OCI-M1 (cell line): ENCODE data around the gene SERF2.

Experiments used
- DNase-seq: peaks from one replicate; lab custom pipeline; 2025; lab: John Stamatoyannopoulos, UW

Gene SERF2

GRCh38 chr15:43791993-43792760 lies at the start of gene SERF2:
Gene SERF2 (plus strand): TSS chr15:43792320. CDS start chr15:43792377, 57 bp downstream.
- peak; percentile 99 for DNase-seq

GRCh38 chr15:43746245-43746902 lies 45.7 kb upstream of the SERF2 start, which contains the start of gene PDIA3:
Gene PDIA3 (plus strand): TSS chr15:43746438. CDS start chr15:43746540, 102 bp downstream.
- DNase-seq, result peak; percentile 96

GRCh38 chr15:43746903-43747309 lies 45.2 kb upstream of the SERF2 start:
- DNase-seq, result peak; percentile 86

- no peak for DNase-seq
Measured at GRCh38 chr15:43748376-43748775, 43.7 kb upstream of the SERF2 start.

GRCh38 chr15:43749690-43750345 lies 42.3 kb upstream of the SERF2 start:
- DNase-seq, result peak; percentile 44

GRCh38 chr15:43751885-43752284 lies 40.2 kb upstream of the SERF2 start:
- no peak for DNase-seq

- DNase-seq, result no peak
Measured at GRCh38 chr15:43762824-43763223, 29.3 kb upstream of the SERF2 start.

- no peak for DNase-seq
Measured at GRCh38 chr15:43763819-43764446, 28.2 kb upstream of the SERF2 start.

GRCh38 chr15:43769584-43770228 lies 22.4 kb upstream of the SERF2 start:
- peak; percentile 80 for DNase-seq

GRCh38 chr15:43771816-43772215 lies 20.3 kb upstream of the SERF2 start:
- no peak for DNase-seq

GRCh38 chr15:43772624-43773023 lies 19.5 kb upstream of the SERF2 start:
- no peak for DNase-seq

- DNase-seq, result peak; percentile 44
Measured at GRCh38 chr15:43774062-43774461, 18.1 kb upstream of the SERF2 start.

GRCh38 chr15:43775411-43775965 lies 16.6 kb upstream of the SERF2 start:
- DNase-seq, result peak; percentile 34

- no peak for DNase-seq
Measured at GRCh38 chr15:43776101-43776717, 15.9 kb upstream of the SERF2 start.

- DNase-seq, result peak; percentile 90
Measured at GRCh38 chr15:43776718-43777266, 15.3 kb upstream of the SERF2 start, which contains the start of gene ELL3. Gene ELL3 (minus strand): TSS chr15:43776966. CDS start chr15:43776901, 65 bp downstream.

- DNase-seq, result peak; percentile 91
Measured at GRCh38 chr15:43777267-43777914, 14.7 kb upstream of the SERF2 start.

- DNase-seq, result no peak
Measured at GRCh38 chr15:43779016-43779415, 13.1 kb upstream of the SERF2 start.

- no peak for DNase-seq
Measured at GRCh38 chr15:43789409-43789808, 2.7 kb upstream of the SERF2 start.

- peak; percentile 42 for DNase-seq
Measured at GRCh38 chr15:43792761-43793476, 799 bp downstream of the SERF2 start.
